Activated CD8-positive, alpha-beta T cell treated with anti-CD3 and anti-CD28 coated beads for 36 hours (primary cell): Measurements from ENCODE around the gene SAMD4A. TPM values are rescaled to one million over a fixed set of nuclear protein-coding genes. Genes with fewer than 3 reads are reported as not detected.

Source experiments
- ATAC-seq: fragments of 200-7000 bp; cut with Tn5 transposase; one replicate; pipeline ENCODE4 v1.10.0; 2021; ENCODE audit warnings: mild to moderate bottlenecking, moderate library complexity
- CTCF ChIA-PET: fragments of 350-600 bp; sonication (Branson Sonifier 250); formaldehyde crosslinking; loops from one replicate; lab custom pipeline; 2021; ENCODE audit warnings: antibody characterized with exemption; lab: Charles Lee
- POLR2A ChIA-PET: fragments of 350-600 bp; sonication (Branson Sonifier 250); formaldehyde crosslinking; loops from one replicate; lab custom pipeline; 2021; ENCODE audit warnings: antibody characterized with exemption; lab: Charles Lee
- DNase-seq: peaks from one replicate; pipeline ENCODE4 v3.0.0-alpha.2; 2020
- H3K27ac Mint-ChIP-seq: one replicate; pipeline ENCODE4 v1.8.0; 2021; ENCODE audit warnings: mild to moderate bottlenecking, mixed read lengths
- H3K27me3 Mint-ChIP-seq: one replicate; pipeline ENCODE4 v1.8.0; 2021; ENCODE audit warnings: mixed read lengths
- H3K36me3 Mint-ChIP-seq: one replicate; pipeline ENCODE4 v1.8.0; 2021; ENCODE audit warnings: low read depth, mixed read lengths
- H3K4me1 Mint-ChIP-seq: one replicate; pipeline ENCODE4 v1.8.0; 2021; ENCODE audit warnings: low read depth, mixed read lengths
- H3K4me3 Mint-ChIP-seq: one replicate; pipeline ENCODE4 v1.8.0; 2021; ENCODE audit warnings: mild to moderate bottlenecking, moderate library complexity, mixed read lengths
- H3K9me3 Mint-ChIP-seq: one replicate; pipeline ENCODE4 v1.8.0; 2021; ENCODE audit warnings: mixed read lengths
- intact Hi-C: fragments of 100-400 bp; cut with micrococcal nuclease; formaldehyde crosslinking; loops from one replicate; pipeline ENCODE4 v1.10.0; 2022
- total RNA-seq, 2 experiments: library from RNA; stranded (reverse); gene quantifications; one replicate each; pipeline ENCODE4 v1.2.3, GENCODE V29; 2021
- TF ChIP-seq, protein P1 (sequence below): fragments of 200-600 bp; IDR thresholded peaks from one replicate; pipeline ENCODE4 v1.8.0; 2022; ENCODE audit warnings: antibody characterized with exemption, mild to moderate bottlenecking

Gene SAMD4A
- total RNA-seq, 2 experiments from 2014 or later, result 4.5 to 4.9 TPM

GRCh38 chr14:54676812-54677708 is 110.1 kb downstream of the SAMD4A start:
- no peak for ATAC-seq
- ChIA-PET CTCF (interaction anchor here (0.9 to 1.3 kb wide), 3 partner anchors 11 to 19 kb away, joined by 3 to 5 read pairs (median 4); no protein-coding TSS in a partner anchor), POLR2A (no interaction called here)
- intact Hi-C loops, result loop anchor here (10.0 kb wide), 1 partner anchor 98 kb away; no protein-coding TSS in a partner anchor
- TF ChIP-seq, protein P1, sequence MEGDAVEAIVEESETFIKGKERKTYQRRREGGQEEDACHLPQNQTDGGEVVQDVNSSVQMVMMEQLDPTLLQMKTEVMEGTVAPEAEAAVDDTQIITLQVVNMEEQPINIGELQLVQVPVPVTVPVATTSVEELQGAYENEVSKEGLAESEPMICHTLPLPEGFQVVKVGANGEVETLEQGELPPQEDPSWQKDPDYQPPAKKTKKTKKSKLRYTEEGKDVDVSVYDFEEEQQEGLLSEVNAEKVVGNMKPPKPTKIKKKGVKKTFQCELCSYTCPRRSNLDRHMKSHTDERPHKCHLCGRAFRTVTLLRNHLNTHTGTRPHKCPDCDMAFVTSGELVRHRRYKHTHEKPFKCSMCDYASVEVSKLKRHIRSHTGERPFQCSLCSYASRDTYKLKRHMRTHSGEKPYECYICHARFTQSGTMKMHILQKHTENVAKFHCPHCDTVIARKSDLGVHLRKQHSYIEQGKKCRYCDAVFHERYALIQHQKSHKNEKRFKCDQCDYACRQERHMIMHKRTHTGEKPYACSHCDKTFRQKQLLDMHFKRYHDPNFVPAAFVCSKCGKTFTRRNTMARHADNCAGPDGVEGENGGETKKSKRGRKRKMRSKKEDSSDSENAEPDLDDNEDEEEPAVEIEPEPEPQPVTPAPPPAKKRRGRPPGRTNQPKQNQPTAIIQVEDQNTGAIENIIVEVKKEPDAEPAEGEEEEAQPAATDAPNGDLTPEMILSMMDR, result no peak
- Mint-ChIP-seq H3K4me3 (no peak overlapping the region), H3K27me3 (peaks cover 21% of the 10 kb centered on the region), H3K27ac (no peak overlapping the region), H3K4me1 (peaks cover 3% of the 10 kb centered on the region), H3K36me3 (no peaks in the 10 kb centered on the region), H3K9me3 (no peaks in the 10 kb centered on the region)
- DNase-seq, result no peak

GRCh38 chr14:54680651-54681050 is 113.7 kb downstream of the SAMD4A start:
- peaks cover 17% of the 10 kb centered on the region for H3K27me3 Mint-ChIP-seq
- CTCF ChIA-PET, result interaction anchor here (1.2 kb wide), 1 partner anchor 10 kb away, joined by 3 read pairs; no protein-coding TSS in a partner anchor

GRCh38 chr14:54681811-54682261 is 114.9 kb downstream of the SAMD4A start:
- H3K27me3 Mint-ChIP-seq, result peaks cover 16% of the 10 kb centered on the region
- ChIA-PET CTCF (no interaction called here), POLR2A (no interaction called here)
- peaks cover 5% of the 10 kb centered on the region for H3K4me1 Mint-ChIP-seq
- no peak overlapping the region for H3K27ac Mint-ChIP-seq
- no peak for DNase-seq
- H3K9me3 Mint-ChIP-seq, result no peaks in the 10 kb centered on the region
- no peak overlapping the region for H3K4me3 Mint-ChIP-seq
- intact Hi-C loops, result no loop called here
- H3K36me3 Mint-ChIP-seq, result peaks cover 2% of the 10 kb centered on the region
- TF ChIP-seq, protein P1, result no peak
- ATAC-seq, result no peak

More at GRCh38 chr14:54680651-54681050, 113.7 kb downstream of the SAMD4A start:
- DNase-seq, result no peak
- intact Hi-C loops, result no loop called here
- H3K27ac Mint-ChIP-seq, result no peak overlapping the region
- peaks cover 2% of the 10 kb centered on the region for H3K36me3 Mint-ChIP-seq
- TF ChIP-seq, protein P1, result no peak
- POLR2A ChIA-PET, result no interaction called here
- H3K9me3 Mint-ChIP-seq, result no peaks in the 10 kb centered on the region
- H3K4me3 Mint-ChIP-seq, result no peak overlapping the region
- peaks cover 5% of the 10 kb centered on the region for H3K4me1 Mint-ChIP-seq
- ATAC-seq, result no peak

GRCh38 chr14:54682578-54682977 is 115.7 kb downstream of the SAMD4A start:
- Mint-ChIP-seq H3K27me3 (peaks cover 22% of the 10 kb centered on the region), H3K4me3 (no peak overlapping the region), H3K9me3 (no peaks in the 10 kb centered on the region), H3K4me1 (peaks cover 8% of the 10 kb centered on the region), H3K27ac (no peak overlapping the region), H3K36me3 (peaks cover 2% of the 10 kb centered on the region)
- ChIA-PET CTCF (no interaction called here), POLR2A (no interaction called here)
- ATAC-seq, result no peak
- TF ChIP-seq, protein P1, result no peak
- intact Hi-C loops, result no loop called here
- DNase-seq, result no peak
